SKM-1 treated with dmso at 0.1 percent for 144 hours (cell line): ENCODE data around the gene PLXNB2.
A peak's percentile ranks its signal among the peaks of the same experiment; 100 is the strongest.

Experiments
- DNase-seq: peaks from one replicate; lab custom pipeline; 2025; ENCODE audit not compliant: unreplicated experiment; lab: John Stamatoyannopoulos, UW

Gene PLXNB2

DNA sequence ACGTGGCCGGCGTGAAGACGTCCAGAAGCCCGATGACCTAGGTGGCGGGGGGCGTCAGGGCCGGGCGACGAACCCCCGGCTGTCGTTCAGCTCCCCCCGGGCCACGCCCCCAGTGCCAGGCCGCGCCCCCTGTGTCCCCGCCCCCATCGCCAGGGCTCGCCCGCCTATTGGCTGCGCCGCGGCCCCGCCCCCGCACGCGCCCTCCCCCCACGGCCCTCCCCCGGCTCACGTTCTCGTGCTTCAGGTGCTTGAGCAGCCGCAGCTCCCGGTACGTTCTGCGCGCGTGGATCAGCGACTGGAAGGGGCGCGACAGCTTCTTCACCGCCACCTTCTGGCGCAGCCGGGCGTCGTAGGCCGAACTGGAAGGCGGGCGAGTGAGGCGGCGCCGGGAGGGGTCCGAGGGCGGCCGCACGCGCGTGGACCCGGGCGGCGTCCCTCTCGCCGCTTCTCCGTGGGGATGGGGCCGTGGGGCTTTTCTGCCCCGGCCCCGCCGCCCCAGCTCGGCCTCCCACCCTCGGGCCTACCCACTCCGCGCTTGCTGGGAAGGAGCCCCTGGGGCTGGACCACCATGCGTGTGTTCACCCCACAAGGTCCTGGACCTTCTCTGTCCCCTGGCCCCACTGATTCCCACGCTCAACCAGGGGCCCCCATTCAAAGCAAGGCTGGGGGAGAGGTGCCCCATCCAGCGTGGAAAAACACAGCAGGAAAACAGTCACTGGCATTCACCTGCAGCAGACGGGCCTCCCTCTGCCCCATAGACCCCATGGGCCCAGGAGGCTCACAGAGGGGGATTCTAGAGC is 39.7 kb downstream of the PLXNB2 start:
- DNase-seq = no peak

DNA sequence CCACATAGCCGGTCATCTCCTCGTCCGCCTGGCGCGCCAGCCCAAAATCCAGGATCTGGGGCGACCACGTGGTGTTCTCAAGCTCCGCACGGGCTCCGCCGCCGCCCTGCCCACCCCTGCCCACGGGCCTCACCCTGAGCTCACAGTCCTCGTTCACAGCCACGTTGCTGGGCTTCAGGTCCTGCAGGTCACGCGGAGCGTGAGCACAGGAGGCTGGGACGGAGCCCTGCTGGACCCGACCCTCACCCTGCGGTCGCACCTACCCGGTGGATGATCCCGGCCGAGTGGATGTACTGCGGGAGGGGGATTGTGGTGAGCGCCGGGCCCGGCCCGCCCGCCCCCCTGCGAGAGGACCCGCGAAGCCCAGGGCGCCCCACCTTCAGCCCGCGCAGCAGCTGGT is 40.5 kb downstream of the PLXNB2 start:
- no peak for DNase-seq

DNA sequence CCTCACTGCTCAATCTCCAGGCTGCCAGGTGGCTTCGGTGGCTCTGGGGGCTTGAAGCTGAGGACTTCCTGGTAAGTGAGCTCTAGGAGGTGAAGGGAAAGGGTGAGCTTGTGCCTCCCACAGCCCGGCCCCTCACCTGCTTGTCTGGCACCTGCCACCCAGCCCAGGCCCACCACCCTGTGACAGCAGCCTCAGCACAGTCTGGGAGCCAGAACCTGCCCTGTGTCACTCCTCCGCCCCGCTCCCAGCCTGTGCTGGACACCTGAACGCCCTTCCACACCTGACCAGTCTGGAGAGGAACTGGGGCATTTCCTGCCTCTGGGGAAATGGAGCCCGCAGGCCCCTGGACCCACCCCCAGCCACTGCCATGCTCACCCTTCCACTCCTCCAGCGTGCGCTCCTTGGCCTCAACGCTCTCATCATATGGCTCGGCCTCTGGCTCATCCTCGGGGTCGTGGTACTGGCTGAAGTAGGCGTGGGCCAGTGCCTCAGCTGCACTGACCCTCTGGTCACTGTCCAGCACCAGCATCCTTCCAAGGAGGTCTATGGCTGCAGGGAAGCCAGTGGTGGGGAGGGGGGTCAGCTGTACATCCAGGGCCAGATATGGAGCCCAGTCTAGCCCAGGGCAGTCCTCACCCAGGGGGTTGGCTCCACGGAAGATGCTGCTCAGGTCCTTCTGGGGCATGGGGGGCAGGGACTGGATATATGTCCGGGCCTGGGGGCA is 42.3 kb downstream of the PLXNB2 start:
- no peak for DNase-seq

DNA sequence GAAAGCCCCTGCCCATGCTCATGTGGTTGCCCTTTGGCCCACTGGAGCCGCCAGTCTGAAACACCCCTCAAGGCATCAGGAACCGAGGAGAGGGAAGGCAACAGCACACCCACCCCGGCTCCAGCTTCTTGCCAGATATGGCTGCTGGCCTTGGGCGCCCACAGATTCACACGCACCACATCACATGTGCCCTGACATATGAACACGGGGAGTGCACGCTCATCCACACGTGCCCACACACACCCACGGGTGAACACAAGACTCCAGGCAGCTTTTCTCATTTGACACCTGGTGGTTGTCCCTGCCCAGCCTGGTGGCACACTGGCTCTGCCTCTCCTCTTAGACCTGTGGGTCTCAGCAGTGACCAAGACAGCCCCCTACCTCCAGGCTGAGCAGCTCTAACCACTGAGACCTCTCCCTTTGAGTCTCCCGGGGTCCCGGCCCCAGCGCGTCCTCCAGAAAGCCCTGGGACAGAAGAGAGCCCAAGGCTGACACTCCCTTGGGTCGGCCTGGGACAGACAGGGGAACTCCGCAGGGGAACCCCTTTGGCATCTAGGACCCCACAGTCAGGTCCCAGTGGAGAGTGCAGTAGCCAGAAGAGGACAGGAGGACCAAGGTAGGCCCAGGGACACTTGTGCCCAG is 43.2 kb downstream of the PLXNB2 start:
- no peak for DNase-seq

DNA sequence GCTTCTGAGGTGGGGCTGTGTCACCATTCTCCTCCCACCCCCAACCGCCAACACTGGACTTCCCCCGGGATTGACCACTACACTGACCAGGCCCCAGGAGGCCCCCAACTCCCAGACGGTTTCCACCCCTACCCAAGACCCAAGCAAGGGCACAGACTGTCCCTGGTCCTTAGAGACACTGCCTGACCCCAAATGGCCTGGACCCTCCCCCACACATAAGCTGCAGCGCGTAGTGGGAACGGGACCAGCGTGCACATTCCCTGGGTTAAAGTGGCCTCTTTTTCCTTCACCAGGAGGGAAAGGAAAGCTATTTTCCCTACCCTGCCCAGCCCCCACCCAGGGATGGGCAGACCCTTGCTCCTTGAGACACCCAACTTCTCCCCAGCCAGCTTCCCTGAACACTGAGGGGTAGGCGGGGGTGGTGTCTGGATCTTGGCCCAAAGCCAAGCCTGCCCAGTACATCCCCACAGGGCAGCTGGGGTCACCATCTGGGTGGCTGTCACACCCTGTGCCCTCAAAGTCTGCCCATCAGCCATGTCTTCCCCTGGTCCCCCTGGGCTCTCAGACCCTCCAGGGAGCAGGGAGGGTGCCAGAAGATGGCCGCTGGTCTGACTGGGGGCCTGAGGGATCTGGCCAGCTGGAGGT is 44.4 kb downstream of the PLXNB2 start:
- no peak for DNase-seq

DNA sequence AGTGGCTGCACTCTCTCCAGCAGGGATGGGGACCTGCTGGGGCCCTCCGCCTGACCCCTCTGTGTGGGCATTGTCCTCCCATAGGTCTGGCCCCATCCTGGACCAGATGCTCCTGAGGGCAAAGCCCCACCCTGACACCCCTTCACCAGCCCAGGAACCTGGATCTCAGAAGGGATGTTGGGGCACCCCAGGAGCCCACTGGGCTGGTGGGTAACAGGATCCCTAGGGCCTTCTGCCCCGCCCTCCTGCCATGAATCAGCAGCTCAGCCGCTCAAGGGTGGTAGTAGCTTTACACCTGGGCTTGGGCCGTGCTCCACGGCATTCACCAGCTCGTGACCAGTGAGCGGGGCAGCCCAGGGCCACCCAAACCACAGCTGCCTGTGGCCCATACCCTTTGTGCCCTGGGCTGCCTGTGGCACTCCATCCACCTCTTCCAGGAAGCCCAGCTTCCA is 45.0 kb downstream of the PLXNB2 start:
- DNase-seq = no peak

DNA sequence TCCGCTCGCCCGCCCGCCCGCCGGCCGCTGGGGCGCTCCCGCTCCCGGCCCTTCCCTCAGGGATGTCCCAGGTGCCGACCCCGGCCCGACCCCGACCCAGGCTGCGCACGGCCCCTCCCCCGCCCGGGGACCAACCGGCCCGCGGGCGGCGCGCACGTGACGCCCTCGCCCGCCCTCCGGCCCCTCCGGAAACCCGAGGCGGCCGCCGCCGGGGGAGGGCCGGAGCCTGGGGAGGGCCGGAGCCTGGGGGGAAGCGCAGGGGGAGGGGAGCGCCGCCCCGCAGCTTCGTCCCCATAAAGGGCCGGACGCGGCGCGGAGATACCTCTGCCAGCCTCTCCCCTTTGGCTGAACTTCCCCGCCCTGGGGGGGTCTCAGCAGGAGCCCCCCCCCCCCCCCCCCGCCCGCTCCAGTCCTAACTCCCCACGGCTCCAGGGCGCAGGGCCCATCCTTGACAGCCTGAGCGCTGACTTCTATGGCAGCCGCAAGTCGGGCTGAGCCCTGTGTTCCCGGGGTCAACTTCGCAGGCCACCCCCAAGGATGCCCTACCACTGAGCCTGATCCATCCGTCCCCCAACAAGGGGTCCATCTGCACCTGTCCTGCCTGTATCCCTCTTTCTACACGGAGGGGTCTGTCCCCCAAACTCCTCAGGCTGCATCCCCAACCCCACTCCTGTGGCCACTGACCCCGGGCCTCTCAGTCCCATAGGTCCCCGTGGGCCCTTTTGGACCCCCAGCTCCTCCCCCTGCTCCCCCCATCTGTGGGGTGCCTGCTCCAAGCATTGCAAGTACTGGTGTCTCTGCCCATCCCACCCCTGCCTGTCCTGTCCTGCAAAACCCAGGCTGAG is 45.6 kb downstream of the PLXNB2 start, which contains the start of gene MAPK12:
Gene MAPK12, minus strand, starts transcription at position 69 of the 845 bp plus-strand sequence. CDS start 174 bp downstream, outside the sequence.
- DNase-seq = peak; percentile 38

DNA sequence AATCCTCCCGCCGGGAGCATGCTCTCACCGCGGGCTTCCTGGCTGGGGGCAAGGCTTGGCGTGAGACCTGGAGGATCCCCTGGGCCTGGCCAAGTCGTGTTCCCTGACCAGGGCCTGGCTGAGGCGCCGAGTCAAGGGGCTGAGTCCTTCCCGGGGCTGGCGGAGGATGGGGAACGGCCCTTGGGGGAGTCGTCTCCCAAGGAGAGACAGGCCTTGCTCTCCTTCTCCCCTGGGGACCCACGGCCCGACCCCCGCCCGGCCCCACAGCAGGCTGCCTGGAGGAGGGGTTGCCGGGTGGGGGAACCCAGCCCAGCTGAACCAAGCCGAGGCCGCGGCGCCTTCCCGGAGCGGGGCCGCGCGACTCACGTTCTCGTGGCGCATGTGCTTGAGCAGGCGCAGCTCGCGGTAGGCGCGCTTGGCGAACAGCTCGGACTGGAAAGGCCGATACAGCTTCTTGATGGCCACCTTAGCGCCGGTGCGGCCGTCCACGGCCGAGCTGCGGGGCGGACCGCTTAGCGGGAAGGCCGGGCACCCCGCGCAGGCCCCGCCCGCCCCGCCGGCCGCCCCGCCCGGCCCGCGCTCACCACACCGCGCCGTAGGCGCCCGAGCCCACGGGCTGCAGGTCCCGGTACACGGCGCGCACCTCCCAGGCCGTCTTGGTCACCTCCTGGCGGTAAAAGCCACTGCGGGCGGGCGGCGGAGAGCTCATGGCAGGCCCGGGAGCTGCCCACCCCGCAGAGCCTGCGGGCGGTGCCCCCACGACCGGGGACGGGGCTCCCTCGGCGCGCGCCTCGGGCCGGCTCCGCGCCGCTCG is 46.4 kb downstream of the PLXNB2 start:
- no peak for DNase-seq

DNA sequence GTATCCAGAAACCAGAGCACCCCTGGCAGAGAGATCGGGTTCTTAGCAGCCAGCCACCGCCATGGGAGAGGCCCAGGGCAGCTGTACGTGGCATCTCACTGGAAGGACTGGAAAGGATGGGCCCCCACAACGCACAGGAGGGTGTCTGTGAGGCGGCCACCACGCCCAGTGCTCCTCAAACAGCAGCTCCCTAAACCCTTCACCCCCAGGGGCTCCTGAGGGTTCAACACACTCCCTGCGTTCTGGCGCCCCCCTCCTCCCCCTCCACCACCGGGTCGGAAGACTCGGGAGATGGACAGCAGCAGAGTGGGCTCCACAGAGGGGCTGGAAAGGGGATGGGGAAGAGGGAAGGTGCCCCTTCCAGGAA is 47.0 kb downstream of the PLXNB2 start:
- no peak for DNase-seq

DNA sequence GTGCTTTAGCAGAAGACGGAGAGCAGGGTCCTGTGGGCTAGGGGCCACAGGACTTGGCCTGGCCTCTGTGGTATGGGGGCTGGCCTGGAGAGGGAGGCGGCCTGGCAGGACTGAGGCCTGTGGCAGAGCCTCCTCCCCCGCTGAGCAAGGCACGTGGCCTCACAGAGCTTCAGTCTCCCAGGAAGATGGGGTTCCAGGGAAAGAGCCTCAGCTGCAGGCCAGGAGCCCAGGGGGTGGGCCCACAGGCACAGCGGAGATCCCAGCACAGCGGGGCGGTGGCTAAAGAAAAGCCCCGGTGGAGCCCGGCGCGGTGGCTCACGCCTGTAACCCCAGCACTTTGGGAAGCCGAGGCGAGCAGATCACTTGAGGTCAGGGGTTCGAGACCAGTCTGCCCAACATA is 48.1 kb downstream of the PLXNB2 start:
- no peak for DNase-seq

DNA sequence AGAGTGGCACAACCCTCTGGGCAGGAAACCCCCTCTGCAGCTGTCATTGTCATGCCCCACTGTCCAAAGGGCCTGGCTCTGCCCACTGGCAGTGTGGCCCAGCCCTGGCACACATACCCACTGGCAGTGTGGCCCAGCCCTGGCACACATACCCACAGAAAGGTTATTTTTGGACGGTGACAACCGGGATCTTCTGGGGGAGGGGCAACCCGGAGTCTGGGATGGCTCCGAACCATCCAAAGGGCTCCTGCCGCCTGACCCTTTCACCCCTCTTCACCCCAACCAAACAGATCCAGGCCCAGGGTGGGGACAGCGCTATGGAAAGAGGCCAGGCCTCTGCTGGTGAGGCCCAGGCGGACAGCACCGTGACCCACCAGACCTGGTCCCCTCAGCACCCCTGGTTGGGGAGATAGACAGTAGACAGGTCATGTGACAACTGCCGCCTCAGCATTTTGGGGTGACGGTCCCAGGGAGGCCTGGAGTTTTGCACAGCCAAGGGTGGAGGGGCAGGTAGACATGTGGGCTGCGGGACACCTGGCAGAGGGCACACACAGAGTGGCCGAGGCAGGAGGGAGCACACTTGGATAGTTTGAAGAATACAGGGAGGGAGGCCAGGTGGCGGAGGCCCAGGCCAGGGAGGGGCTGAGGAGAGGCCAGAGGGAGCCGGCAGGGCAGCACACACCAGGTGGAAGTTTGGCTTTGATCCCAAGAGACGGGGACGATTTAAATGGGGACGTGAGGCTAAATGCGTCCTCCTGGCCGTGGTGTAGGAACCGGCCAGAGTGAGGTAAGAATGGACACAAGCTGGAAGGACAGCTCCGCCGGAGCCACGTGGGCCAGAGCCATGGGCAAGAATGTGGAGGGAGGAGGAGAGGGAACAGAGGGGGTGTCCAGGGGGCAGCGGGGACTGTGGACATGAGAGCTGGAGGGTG is 48.8 kb downstream of the PLXNB2 start:
- no peak for DNase-seq

DNA sequence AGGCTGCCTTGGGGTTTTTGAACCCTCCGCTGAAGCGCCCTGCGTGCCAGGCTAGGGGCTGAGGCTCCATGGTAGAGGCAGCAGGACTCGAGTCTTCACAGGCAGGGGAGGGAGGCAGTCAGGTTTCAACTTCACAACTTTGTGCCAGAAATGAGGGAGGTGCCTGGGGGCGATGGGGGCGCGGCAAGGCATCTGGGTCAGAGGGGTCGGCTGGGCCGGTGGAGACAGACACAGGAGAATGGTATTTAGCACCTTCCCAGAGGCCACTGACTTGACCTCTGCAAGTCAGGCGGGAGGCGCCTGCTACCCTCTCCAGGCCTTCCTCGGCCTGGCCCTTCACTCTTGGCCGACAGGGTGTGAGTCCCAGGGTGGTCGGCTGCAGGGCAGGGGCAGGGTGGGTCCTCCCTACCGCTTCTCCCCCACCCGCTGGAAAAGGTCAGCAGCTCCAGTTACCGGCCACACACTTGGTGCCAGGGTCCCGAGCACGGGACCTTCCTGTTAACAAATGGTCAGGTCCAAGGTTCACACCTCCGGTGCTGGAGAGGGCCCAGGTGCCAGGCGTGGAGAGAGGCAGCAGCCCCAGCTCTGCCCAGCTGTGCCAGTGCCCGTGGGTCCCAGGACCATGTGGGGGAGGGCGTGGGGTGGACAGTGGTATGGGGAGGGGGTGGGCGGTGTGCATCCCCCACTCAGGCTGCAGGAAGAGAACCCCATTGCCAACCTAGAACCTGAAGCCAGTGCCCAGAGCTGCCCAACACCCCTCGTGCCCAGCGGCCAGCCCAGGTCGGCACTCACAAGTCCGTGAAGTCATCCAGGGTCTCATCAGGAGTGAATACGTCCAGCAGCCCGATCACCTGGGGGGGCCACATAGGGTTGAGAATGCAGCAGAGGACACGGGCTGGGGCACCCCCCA is 49.7 kb downstream of the PLXNB2 start:
- DNase-seq = no peak

DNA sequence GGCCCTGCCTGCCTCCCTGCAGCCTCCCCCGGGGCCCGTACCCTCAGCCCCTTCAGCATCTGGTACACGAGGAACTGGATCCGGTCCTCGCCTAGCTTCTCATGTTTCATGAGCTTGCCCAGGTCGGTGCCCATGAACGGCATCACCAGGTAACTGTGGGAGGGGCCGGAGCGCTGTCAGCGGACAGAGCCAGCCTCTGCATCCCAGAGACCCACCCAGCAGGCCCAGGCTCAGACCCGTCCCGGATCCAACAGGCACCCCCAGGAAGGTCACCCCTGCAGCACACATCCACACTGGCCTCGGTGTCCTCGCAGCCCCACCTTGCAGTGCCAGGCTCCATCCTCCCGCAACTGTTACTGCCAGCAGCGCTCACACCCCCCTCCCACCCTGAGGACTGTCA is 50.4 kb downstream of the PLXNB2 start:
- no peak for DNase-seq

DNA sequence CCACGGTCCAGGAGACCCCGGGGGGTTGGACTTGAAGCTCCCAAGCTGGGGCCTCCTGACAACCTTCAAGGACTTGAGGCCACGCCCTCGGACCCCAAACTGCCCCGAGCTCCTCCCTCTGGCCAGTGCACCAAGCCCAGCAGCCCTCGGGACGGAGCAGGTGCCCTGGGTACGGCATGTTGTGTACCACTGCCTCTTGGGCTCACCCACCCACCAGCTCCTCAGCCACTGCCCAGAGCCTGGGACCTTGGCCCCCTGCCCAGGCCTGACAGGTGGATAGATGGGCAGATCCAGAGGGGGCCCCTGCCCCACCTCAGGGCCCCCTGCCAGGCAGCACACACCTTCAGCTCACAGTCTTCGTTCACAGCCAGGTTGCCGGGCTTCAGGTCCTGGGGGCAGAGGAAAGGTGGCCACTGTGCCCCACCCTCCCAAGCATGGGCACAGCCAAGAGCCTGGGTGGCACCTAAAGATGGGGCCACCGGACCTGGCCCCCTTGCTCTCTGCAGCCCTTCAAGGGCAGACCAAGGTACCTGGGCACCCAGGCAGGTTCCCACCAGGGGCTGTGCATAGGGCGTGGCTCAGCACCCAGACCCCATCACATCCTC is 51.1 kb downstream of the PLXNB2 start:
- DNase-seq = no peak

DNA sequence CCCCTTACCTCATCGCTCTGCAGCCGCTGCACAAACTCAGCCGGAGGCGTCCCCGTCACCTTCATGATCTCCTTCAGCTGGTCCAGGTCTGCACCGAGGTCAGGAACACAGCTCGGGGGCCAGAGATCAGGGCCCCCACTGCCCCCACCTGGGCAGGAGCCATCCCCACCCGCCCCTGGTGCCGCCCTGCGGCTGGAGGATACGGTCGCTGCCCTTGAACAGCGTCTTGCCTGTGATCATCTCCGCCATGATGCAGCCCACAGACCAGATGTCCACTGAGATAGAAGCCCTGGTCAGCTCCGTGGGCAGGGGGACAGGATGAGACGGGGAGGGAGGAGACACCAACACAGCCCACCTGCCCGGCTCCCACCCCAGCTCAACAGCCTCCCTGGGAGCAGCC is 51.8 kb downstream of the PLXNB2 start:
- DNase-seq = no peak

DNA sequence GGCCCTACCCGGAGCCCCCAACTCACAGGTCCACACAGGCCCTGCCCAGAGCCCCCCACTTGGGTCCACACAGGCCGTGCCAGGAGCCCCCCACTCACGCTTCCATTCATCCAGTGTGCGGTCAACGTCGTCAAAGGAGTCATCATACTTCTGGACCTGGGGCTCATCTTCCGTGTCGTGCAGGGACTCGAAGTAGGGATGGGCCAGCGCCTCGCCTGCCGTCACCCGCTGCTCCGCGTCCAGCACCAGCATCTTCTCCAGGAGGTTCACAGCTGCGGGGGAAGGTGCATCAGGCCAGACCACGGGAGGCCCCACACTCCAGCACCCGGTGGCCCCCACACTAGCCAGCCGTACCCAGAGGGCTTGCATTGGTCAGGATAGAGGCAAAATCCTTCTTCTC is 52.3 kb downstream of the PLXNB2 start:
- no peak for DNase-seq

DNA sequence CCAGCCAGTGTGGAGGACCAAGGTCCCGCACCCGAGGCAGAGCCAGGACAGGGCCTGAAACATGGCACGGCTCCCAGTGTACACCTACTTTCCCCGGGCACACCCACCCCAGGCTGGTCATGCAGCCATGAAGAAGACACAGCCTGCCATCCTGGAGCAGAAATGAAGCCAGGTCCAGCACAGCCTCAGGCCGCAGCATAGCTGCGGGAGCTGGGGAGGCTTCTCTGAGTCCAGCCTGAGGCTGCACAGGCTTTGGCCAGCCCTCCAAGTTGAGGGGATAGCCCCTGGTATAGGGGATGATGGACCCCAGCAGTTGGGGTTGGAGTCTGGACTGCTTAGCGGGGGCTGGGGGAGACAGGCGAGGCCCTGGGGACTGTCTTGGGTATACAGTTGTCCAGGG is 53.5 kb downstream of the PLXNB2 start:
- no peak for DNase-seq
